K562 (cell line): Measurements from ENCODE around the gene VARS1. TPM values are rescaled to one million over a fixed set of nuclear protein-coding genes. Genes with fewer than 3 reads are reported as not detected.
A peak's percentile ranks its signal among the peaks of the same experiment; 100 is the strongest.

Experiments
- BRCA1 ChIP-seq, 2 experiments: fragments of 450-650 bp in 1 of 2; sonication (generic) in 1 of 2; formaldehyde crosslinking in 1 of 2; IDR thresholded peaks; 2 replicates each; pipeline versions ENCODE4 v1.5.0 to v1.6.1; 2017 to 2020; ENCODE audit warnings: mild to moderate bottlenecking in 1 of 2, missing genetic modification reagents in 1 of 2
- CBFA2T3 ChIP-seq: fragments of 450-650 bp; IDR thresholded peaks from 2 replicates; pipeline ENCODE4 v1.6.1; 2017
- FOXJ2 ChIP-seq: fragments of 200-800 bp; sonication (Bioruptor generic); IDR thresholded peaks from 2 replicates; pipeline ENCODE4 v1.6.1; 2016; ENCODE audit warnings: missing genetic modification characterization, missing compliant biosample characterization
- GATAD2A ChIP-seq: fragments of 450-650 bp; IDR thresholded peaks from 2 replicates; pipeline ENCODE4 v1.6.1; 2017
- KHSRP ChIP-seq: fragments of 450-650 bp; IDR thresholded peaks from 2 replicates; pipeline ENCODE4 v1.6.1; 2017
- NFE2 ChIP-seq: IDR thresholded peaks from 2 replicates; pipeline ENCODE4 v1.6.1; 2014; ENCODE audit warnings: antibody characterized with exemption, low read depth
- PYGO2 ChIP-seq: fragments of 450-650 bp; IDR thresholded peaks from 2 replicates; pipeline ENCODE4 v1.6.1; 2016; ENCODE audit warnings: mild to moderate bottlenecking, missing genetic modification characterization, moderate library complexity, missing compliant biosample characterization
- SMARCB1 ChIP-seq: IDR thresholded peaks from 2 replicates; pipeline ENCODE4 v1.6.1; 2011; ENCODE audit warnings: improper control_type of control experiment, low read depth; ENCODE audit not compliant: insufficient read length
- TCF3 ChIP-seq: sonication (generic); formaldehyde crosslinking; IDR thresholded peaks from 2 replicates; pipeline ENCODE4 v1.4.0; 2020; ENCODE audit warnings: mild to moderate bottlenecking, missing genetic modification reagents
- ZBTB7A ChIP-seq: IDR thresholded peaks from 2 replicates; pipeline ENCODE4 v1.6.1; 2011; ENCODE audit warnings: low read depth, mild to moderate bottlenecking, low read length, moderate library complexity, borderline replicate concordance; ENCODE audit not compliant: control insufficient read depth
- ZNF175 ChIP-seq: fragments of 200-800 bp; sonication (Bioruptor generic); IDR thresholded peaks from 2 replicates; pipeline ENCODE4 v1.6.1; 2016; ENCODE audit warnings: low read depth, mild to moderate bottlenecking, missing genetic modification characterization, missing compliant biosample characterization
- ZNF184 ChIP-seq: sonication (generic); formaldehyde crosslinking; IDR thresholded peaks from 2 replicates; pipeline ENCODE4 v1.5.0; 2020; ENCODE audit warnings: missing genetic modification reagents
- ZNF212 ChIP-seq: fragments of 450-650 bp; formaldehyde crosslinking; IDR thresholded peaks from 2 replicates; pipeline ENCODE4 v1.4.0; 2020; ENCODE audit warnings: mild to moderate bottlenecking
- ZNF57 ChIP-seq: fragments of 450-650 bp; formaldehyde crosslinking; IDR thresholded peaks from 2 replicates; pipeline ENCODE4 v1.4.0; 2020; ENCODE audit warnings: mild to moderate bottlenecking, moderate library complexity
- ZNF696 ChIP-seq: fragments of 250-450 bp; sonication (Bioruptor Pico); conservative IDR thresholded peaks from 2 replicates; pipeline ENCODE4 v1.4.0; 2020; ENCODE audit warnings: mild to moderate bottlenecking, moderate library complexity
- ZNF75A ChIP-seq: fragments of 450-650 bp; formaldehyde crosslinking; IDR thresholded peaks from 2 replicates; pipeline ENCODE4 v1.4.0; 2020; ENCODE audit warnings: mild to moderate bottlenecking
- polyA plus RNA-seq, 8 experiments: library from polyadenylated mRNA; depleted of rRNA in 4 of 8; stranded (reverse) in 5 of 8; unstranded in 3 of 8; fragments of >200 nt; fragmentation: Nextera tagmentation in 2 of 8; fragmentation: Illumina TruSeq in 1 of 8; extraction: Ambion mirVana in 2 of 8; extraction: Trizol in 1 of 8; gene quantifications; 2 replicates each; pipeline versions ENCODE4 v1.2.1 to v1.2.3, GENCODE V29; 2011 to 2014; ENCODE audit warnings: inconsistent platforms in 1 of 8, missing spikeins in 1 of 8
- total RNA-seq, 7 experiments: library from RNA; depleted of rRNA in 6 of 7; stranded (reverse); fragments of >200 nt in 6 of 7; fragmentation: Illumina TruSeq in 2 of 7; extraction: Trizol in 2 of 7; gene quantifications; 2 replicates each; pipeline versions ENCODE4 v1.2.1 to v1.2.3, GENCODE V29; 2011 to 2021; ENCODE audit warnings: low replicate concordance in 1 of 7
- TF ChIP-seq, protein P1 (sequence below), 2 experiments: fragments of 450-650 bp; formaldehyde crosslinking in 1 of 2; IDR thresholded peaks; 2 replicates each; pipeline versions ENCODE4 v1.4.0 to v1.6.1; 2014 to 2020; ENCODE audit warnings: mild to moderate bottlenecking in 2 of 2, borderline replicate concordance in 1 of 2, low read depth in 1 of 2
- TF ChIP-seq, protein P2 (sequence below): fragments of 450-650 bp; formaldehyde crosslinking; IDR thresholded peaks from 2 replicates; pipeline ENCODE4 v1.4.0; 2020; ENCODE audit warnings: mild to moderate bottlenecking, moderate library complexity
- TF ChIP-seq, protein P3 (sequence below): fragments of 250-450 bp; sonication (Bioruptor Pico); IDR thresholded peaks from 2 replicates; pipeline ENCODE4 v1.4.0; 2020; ENCODE audit warnings: borderline replicate concordance

VARS1 gene
- total and polyA plus RNA-seq, 9 of the 15 experiments (the other 6 are each of a cell fraction or from before 2014, with no cell fraction given), result 2.9 to 488 (median 130) TPM

DNA sequence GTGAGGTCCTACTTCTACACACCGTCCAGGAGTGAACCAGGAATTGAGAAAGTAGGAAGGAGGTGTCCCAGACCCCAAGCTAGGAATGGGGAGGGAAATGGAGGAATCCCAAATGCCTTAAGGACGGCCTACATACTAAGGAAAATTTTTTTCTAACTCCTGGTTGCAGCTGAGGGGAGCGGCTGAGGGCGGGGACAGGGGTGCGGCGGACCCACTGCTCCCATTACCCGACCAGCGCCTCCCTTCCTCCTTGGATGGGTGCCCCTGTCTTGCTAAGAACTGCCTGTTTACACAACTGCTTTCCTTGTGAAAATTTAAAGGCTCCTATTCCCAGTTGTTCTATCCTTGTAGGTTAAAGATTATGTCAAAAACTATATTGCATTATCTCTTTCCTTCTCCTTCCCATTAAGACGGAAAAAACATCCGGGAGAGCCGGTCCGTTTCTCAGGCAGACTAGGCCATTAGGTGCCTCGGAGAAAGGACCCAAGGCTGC lies 31.3 kb upstream of the VARS1 start (continued):
- TF ChIP-seq, protein P1, sequence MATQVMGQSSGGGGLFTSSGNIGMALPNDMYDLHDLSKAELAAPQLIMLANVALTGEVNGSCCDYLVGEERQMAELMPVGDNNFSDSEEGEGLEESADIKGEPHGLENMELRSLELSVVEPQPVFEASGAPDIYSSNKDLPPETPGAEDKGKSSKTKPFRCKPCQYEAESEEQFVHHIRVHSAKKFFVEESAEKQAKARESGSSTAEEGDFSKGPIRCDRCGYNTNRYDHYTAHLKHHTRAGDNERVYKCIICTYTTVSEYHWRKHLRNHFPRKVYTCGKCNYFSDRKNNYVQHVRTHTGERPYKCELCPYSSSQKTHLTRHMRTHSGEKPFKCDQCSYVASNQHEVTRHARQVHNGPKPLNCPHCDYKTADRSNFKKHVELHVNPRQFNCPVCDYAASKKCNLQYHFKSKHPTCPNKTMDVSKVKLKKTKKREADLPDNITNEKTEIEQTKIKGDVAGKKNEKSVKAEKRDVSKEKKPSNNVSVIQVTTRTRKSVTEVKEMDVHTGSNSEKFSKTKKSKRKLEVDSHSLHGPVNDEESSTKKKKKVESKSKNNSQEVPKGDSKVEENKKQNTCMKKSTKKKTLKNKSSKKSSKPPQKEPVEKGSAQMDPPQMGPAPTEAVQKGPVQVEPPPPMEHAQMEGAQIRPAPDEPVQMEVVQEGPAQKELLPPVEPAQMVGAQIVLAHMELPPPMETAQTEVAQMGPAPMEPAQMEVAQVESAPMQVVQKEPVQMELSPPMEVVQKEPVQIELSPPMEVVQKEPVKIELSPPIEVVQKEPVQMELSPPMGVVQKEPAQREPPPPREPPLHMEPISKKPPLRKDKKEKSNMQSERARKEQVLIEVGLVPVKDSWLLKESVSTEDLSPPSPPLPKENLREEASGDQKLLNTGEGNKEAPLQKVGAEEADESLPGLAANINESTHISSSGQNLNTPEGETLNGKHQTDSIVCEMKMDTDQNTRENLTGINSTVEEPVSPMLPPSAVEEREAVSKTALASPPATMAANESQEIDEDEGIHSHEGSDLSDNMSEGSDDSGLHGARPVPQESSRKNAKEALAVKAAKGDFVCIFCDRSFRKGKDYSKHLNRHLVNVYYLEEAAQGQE (IDR thresholded peaks at IDR 0.05; ENCODE audit: borderline replicate concordance), result no peak
- TF ChIP-seq, protein P1 (CRISPR knock-in tag; IDR thresholded peaks at IDR 0.05; ENCODE audit: low read depth), result peak; percentile 80
- TF ChIP-seq TCF3, result no peak; the same call in 1 of the 2 replicates
- TF ChIP-seq, protein P2, sequence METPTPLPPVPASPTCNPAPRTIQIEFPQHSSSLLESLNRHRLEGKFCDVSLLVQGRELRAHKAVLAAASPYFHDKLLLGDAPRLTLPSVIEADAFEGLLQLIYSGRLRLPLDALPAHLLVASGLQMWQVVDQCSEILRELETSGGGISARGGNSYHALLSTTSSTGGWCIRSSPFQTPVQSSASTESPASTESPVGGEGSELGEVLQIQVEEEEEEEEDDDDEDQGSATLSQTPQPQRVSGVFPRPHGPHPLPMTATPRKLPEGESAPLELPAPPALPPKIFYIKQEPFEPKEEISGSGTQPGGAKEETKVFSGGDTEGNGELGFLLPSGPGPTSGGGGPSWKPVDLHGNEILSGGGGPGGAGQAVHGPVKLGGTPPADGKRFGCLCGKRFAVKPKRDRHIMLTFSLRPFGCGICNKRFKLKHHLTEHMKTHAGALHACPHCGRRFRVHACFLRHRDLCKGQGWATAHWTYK (CRISPR knock-in tag), result 0 out of 2 replicates have a peak, but pooled peaks have one; percentile 35
- TF ChIP-seq KHSRP, result no peak
- TF ChIP-seq ZNF696 (CRISPR knock-in tag), result peak; percentile 73; the same call in 1 of the 2 replicates
- TF ChIP-seq FOXJ2 (tag), result no peak
- TF ChIP-seq ZBTB7A, result peak; percentile 95; the same call in 1 of the 2 replicates
- TF ChIP-seq ZNF184, result no peak
- TF ChIP-seq, protein P3, sequence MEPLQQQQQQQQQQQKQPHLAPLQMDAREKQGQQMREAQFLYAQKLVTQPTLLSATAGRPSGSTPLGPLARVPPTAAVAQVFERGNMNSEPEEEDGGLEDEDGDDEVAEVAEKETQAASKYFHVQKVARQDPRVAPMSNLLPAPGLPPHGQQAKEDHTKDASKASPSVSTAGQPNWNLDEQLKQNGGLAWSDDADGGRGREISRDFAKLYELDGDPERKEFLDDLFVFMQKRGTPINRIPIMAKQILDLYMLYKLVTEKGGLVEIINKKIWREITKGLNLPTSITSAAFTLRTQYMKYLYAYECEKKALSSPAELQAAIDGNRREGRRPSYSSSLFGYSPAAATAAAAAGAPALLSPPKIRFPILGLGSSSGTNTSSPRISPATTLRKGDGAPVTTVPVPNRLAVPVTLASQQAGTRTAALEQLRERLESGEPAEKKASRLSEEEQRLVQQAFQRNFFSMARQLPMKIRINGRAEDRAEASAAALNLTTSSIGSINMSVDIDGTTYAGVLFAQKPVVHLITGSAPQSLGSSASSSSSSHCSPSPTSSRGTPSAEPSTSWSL (CRISPR knock-in tag), result no peak
- peak; percentile 82; the same call in 1 of the 2 replicates for TF ChIP-seq ZNF212 (CRISPR knock-in tag)
- TF ChIP-seq CBFA2T3, result no peak
- TF ChIP-seq GATAD2A, result no peak
- peak; percentile 52; the same call in 1 of the 2 replicates for TF ChIP-seq PYGO2
- no peak; the same call in 1 of the 2 replicates for TF ChIP-seq ZNF175 (CRISPR knock-in tag)
- TF ChIP-seq SMARCB1, result no peak
- TF ChIP-seq NFE2, result peak; percentile 87
- no peak for TF ChIP-seq BRCA1 (IDR thresholded peaks at IDR 0.05)
- TF ChIP-seq BRCA1 (CRISPR knock-in tag; IDR thresholded peaks at IDR 0.05), result no peak
- TF ChIP-seq ZNF75A (CRISPR knock-in tag), result no peak
- TF ChIP-seq ZNF57 (CRISPR knock-in tag), result 0 out of 2 replicates have a peak, but pooled peaks have one; percentile 78
